HepG2 (cell line): ENCODE measurements around the gene UBE2I. TPM values are rescaled to one million over a fixed set of nuclear protein-coding genes. Genes with fewer than 3 reads are reported as not detected.

ENCODE experiments used
- ATAC-seq: fragments of 200-7000 bp; cut with Tn5 transposase; 3 replicates; pipeline ENCODE4 v1.9.1; 2020; ENCODE audit warnings: mild to moderate bottlenecking, moderate library complexity
- BruUV-seq: library from RNA; stranded (reverse); fragments of 400-500 nt; replicated peaks from 2 replicates; lab custom pipeline; 2021; lab: Mats Ljungman, UMichigan
- CTCF ChIA-PET: fragments of 300-600 bp; formaldehyde crosslinking; extraction: SDS; loops from one replicate; lab custom pipeline; 2021; ENCODE audit warnings: low total read pairs, inconsistent platforms, low intra/inter-chr PET ratio; lab: Yijun Ruan, JAX
- POLR2A ChIA-PET: fragments of 350-600 bp; sonication (Branson Sonifier 250); formaldehyde crosslinking; loops from one replicate; lab custom pipeline; 2020; ENCODE audit warnings: antibody characterized with exemption, inconsistent platforms; lab: Yijun Ruan, JAX
- DNase-seq: peaks from one replicate; pipeline ENCODE4 v3.0.0-alpha.2; 2015; ENCODE audit warnings: low spot score
- FAIRE-seq: peaks from 3 replicates; lab custom pipeline; 2011; peaks lifted over from hg19 to GRCh38; lab: Jason Lieb, UNC
- H2AFZ ChIP-seq: one replicate; pipeline ENCODE4 v1.6.1; 2011; ENCODE audit warnings: low read length, inconsistent platforms
- H3K27ac ChIP-seq: fragments of 300-600 bp; 3 replicates; pipeline ENCODE4 v1.8.0; 2011; ENCODE audit warnings: mixed run types, mild to moderate bottlenecking, mixed read lengths, low read length, inconsistent platforms; ENCODE audit not compliant: insufficient read depth; ENCODE audit errors: extremely low read length
- H3K27me3 ChIP-seq, 2 experiments: fragments of 200-600 bp in 1 of 2; 2 replicates in 1 of 2; 3 replicates in 1 of 2; pipeline versions ENCODE4 v1.6.0 to v1.8.0; 2011; ENCODE audit warnings: low read length in 2 of 2, mild to moderate bottlenecking in 2 of 2, moderate library complexity in 2 of 2, inconsistent platforms in 1 of 2; ENCODE audit not compliant: insufficient read depth in 2 of 2, control insufficient read depth in 1 of 2
- H3K36me3 ChIP-seq, 2 experiments: fragments of 200-600 bp in 1 of 2; replicated peaks in 1 of 2; 2 replicates in 1 of 2; 3 replicates in 1 of 2; pipeline versions ENCODE4 v1.5.1 to v1.8.0; 2011; ENCODE audit warnings: low read length in 2 of 2, inconsistent platforms in 1 of 2; ENCODE audit not compliant: insufficient read depth in 2 of 2, control insufficient read depth in 1 of 2
- H3K4me1 ChIP-seq: 2 replicates; pipeline ENCODE4 v1.5.1; 2012; ENCODE audit warnings: low read length, inconsistent platforms; ENCODE audit not compliant: insufficient read depth
- H3K4me2 ChIP-seq: 2 replicates; pipeline ENCODE4 v1.6.0; 2011; ENCODE audit warnings: low read depth, low read length, inconsistent platforms
- H3K4me3 ChIP-seq, 3 experiments: fragments of 200-600 bp in 1 of 3; sonication (generic), shearing (Covaris generic) in 1 of 3; replicated peaks in 1 of 3; 2 replicates each; pipeline ENCODE4 v1.5.1; 2011 to 2016; ENCODE audit warnings: low read length in 3 of 3, inconsistent platforms in 2 of 3, low read depth in 2 of 3, mild to moderate bottlenecking in 2 of 3, control low read depth in 1 of 3, mixed read lengths in 1 of 3; ENCODE audit not compliant: insufficient read depth in 1 of 3
- H3K79me2 ChIP-seq: one replicate; pipeline ENCODE4 v1.6.1; 2011; ENCODE audit warnings: low read length, inconsistent platforms; ENCODE audit not compliant: insufficient read depth
- H3K9ac ChIP-seq: 2 replicates; pipeline ENCODE4 v1.6.0; 2011; ENCODE audit warnings: mild to moderate bottlenecking, low read depth, low read length, inconsistent platforms; ENCODE audit not compliant: insufficient read depth
- H3K9me3 ChIP-seq: 2 replicates; pipeline ENCODE4 v1.5.1; 2012; ENCODE audit warnings: mild to moderate bottlenecking, low read length
- H4K20me1 ChIP-seq: 2 replicates; pipeline ENCODE4 v1.6.0; 2011; ENCODE audit warnings: inconsistent platforms, mild to moderate bottlenecking, low read length, moderate library complexity; ENCODE audit not compliant: insufficient read depth
- FOXJ3 ChIP-seq: sonication (generic); formaldehyde crosslinking; IDR thresholded peaks from 2 replicates; pipeline ENCODE4 v1.4.0; 2020; ENCODE audit warnings: missing genetic modification reagents, mild to moderate bottlenecking, borderline replicate concordance
- NFE2 ChIP-seq: sonication (generic); formaldehyde crosslinking; IDR thresholded peaks from 2 replicates; pipeline ENCODE4 v1.4.0; 2020; ENCODE audit warnings: missing genetic modification reagents
- PAF1 ChIP-seq: IDR thresholded peaks from 2 replicates; pipeline ENCODE4 v1.6.1; 2016; ENCODE audit warnings: missing genetic modification reagents, missing compliant biosample characterization
- RARG ChIP-seq: sonication (generic); formaldehyde crosslinking; IDR thresholded peaks from 2 replicates; pipeline ENCODE4 v1.4.0; 2020; ENCODE audit warnings: low read depth, mild to moderate bottlenecking, missing genetic modification reagents
- RNF2 ChIP-seq: fragments of 450-650 bp; conservative IDR thresholded peaks from 2 replicates; pipeline ENCODE4 v1.6.1; 2016; ENCODE audit warnings: low read depth
- SMARCC2 ChIP-seq: fragments of 450-650 bp; IDR thresholded peaks from 2 replicates; pipeline ENCODE4 v1.6.1; 2017; ENCODE audit warnings: antibody characterized with exemption, mild to moderate bottlenecking
- TCF7L2 ChIP-seq: IDR thresholded peaks from 2 replicates; pipeline ENCODE4 v1.6.1; 2011; ENCODE audit warnings: mild to moderate bottlenecking, low read depth, low read length, moderate library complexity
- YY1 ChIP-seq: IDR thresholded peaks from 2 replicates; pipeline ENCODE4 v1.6.1; 2011; ENCODE audit warnings: low read length, low read depth, moderate library complexity, mild to moderate bottlenecking; ENCODE audit not compliant: insufficient read depth, insufficient replicate concordance
- ZNF136 ChIP-seq: sonication (generic); formaldehyde crosslinking; IDR thresholded peaks from 2 replicates; pipeline ENCODE4 v1.8.1; 2022; ENCODE audit warnings: low read depth, mild to moderate bottlenecking, moderate library complexity, missing genetic modification reagents
- ZNF224 ChIP-seq: sonication (generic); formaldehyde crosslinking; IDR thresholded peaks from 2 replicates; pipeline ENCODE4 v1.5.0; 2020; ENCODE audit warnings: mild to moderate bottlenecking, missing genetic modification reagents
- ZNF234 ChIP-seq: sonication (generic); formaldehyde crosslinking; conservative IDR thresholded peaks from 2 replicates; pipeline ENCODE4 v1.5.1; 2020; ENCODE audit warnings: mild to moderate bottlenecking, missing genetic modification reagents
- ZNF792 ChIP-seq: IDR thresholded peaks from 2 replicates; pipeline ENCODE4 v1.6.1; 2016
- WGBS: methylation state at CpG from one replicate; pipeline ENCODE4 v1.1.6; 2017; ENCODE audit warnings: low lambda C conversion rate; 5-methylcytosine and 5-hydroxymethylcytosine counted together
- in situ Hi-C: cut with HindIII; loops from 2 replicates; pipeline ENCODE4 v1.10.0; 2017; ENCODE audit warnings: low pct_unique_long_range_greater_than_20kb; ENCODE audit not compliant: extremely low pct_ligation_motif_present
- intact Hi-C: fragments of 100-400 bp; cut with micrococcal nuclease; formaldehyde crosslinking; loops from one replicate; pipeline ENCODE4 v1.10.0; 2022; ENCODE audit not compliant: unreplicated experiment
- polyA plus RNA-seq, 8 experiments: library from polyadenylated mRNA; depleted of rRNA in 3 of 8; stranded (reverse) in 7 of 8; unstranded in 1 of 8; fragments of >200 nt; fragmentation: Illumina TruSeq in 4 of 8; extraction: Trizol in 4 of 8; gene quantifications; 2 replicates each; pipeline versions ENCODE4 v1.2.1 to v1.2.3, GENCODE V29; 2011 to 2016; ENCODE audit warnings: low read depth in 4 of 8, missing spikeins in 1 of 8, mixed read lengths in 1 of 8; ENCODE audit not compliant: insufficient read depth in 1 of 8
- total RNA-seq, 5 experiments: library from RNA; depleted of rRNA; stranded (reverse); fragments of >200 nt; fragmentation: Illumina TruSeq; extraction: Trizol; gene quantifications; 2 replicates each; pipeline ENCODE4 v1.2.3, GENCODE V29; 2016; ENCODE audit warnings: low read depth in 1 of 5
- TF ChIP-seq, protein P1 (sequence below): sonication (generic); formaldehyde crosslinking; IDR thresholded peaks from 2 replicates; pipeline ENCODE4 v1.9.0; 2021; ENCODE audit warnings: missing genetic modification reagents, borderline replicate concordance
- TF ChIP-seq, protein P2 (sequence below): sonication (generic); formaldehyde crosslinking; IDR thresholded peaks from 2 replicates; pipeline ENCODE4 v1.5.1; 2020; ENCODE audit warnings: mild to moderate bottlenecking, missing genetic modification reagents

The UBE2I gene
- total and polyA plus RNA-seq, 2 of the 13 experiments (the other 11 are each of a cell fraction or from before 2014, with no cell fraction given): 75.8 to 98.9 TPM

DNA sequence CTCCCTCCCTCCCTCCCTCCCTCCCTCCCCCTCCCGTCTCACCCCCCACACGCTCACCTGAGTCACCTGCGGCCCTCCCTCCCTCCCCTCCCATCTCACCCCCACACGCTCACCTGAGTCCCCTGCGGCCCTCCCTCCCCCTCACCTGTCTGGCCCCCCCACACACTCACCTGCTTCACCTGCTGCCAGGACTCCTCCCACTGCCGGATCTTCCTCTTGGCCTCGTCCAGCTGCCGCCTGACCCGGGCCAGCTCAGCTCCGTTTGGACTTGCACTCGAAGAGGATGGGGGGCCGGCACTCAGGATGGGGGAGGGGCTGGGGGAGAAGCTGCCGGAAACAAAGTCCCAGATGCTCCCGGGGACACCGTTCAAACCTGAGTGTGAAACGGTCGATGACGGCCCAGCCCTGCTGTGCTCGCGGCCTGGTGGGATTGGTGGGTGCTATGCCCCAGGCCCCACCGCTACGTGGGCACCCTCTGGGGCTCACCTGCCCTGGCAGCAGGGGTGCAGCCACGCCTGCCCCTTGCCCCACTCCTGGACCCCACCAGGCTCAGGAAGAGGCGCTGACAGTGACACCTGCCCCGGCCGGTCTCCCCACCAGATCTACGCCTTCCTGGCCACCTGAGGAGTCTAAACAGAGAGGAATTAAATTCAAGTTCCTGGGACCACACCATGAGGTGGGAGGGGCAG, 58.2 kb downstream of the UBE2I start:
- no peaks in the 10 kb centered on the region for H3K9me3 ChIP-seq
- H2AFZ ChIP-seq: no peak overlapping the region
- DNase-seq (no peak), FAIRE-seq (no peak), ATAC-seq (no peak)
- in situ Hi-C loops (no loop called here), intact Hi-C loops (no loop called here)
- TF ChIP-seq ZNF136 (CRISPR knock-in tag): no peak
- no peak for TF ChIP-seq PAF1 (CRISPR knock-in tag)
- no peak for TF ChIP-seq TCF7L2
- TF ChIP-seq, protein P1, sequence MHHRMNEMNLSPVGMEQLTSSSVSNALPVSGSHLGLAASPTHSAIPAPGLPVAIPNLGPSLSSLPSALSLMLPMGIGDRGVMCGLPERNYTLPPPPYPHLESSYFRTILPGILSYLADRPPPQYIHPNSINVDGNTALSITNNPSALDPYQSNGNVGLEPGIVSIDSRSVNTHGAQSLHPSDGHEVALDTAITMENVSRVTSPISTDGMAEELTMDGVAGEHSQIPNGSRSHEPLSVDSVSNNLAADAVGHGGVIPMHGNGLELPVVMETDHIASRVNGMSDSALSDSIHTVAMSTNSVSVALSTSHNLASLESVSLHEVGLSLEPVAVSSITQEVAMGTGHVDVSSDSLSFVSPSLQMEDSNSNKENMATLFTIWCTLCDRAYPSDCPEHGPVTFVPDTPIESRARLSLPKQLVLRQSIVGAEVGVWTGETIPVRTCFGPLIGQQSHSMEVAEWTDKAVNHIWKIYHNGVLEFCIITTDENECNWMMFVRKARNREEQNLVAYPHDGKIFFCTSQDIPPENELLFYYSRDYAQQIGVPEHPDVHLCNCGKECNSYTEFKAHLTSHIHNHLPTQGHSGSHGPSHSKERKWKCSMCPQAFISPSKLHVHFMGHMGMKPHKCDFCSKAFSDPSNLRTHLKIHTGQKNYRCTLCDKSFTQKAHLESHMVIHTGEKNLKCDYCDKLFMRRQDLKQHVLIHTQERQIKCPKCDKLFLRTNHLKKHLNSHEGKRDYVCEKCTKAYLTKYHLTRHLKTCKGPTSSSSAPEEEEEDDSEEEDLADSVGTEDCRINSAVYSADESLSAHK (CRISPR knock-in tag): no peak
- TF ChIP-seq, protein P2, sequence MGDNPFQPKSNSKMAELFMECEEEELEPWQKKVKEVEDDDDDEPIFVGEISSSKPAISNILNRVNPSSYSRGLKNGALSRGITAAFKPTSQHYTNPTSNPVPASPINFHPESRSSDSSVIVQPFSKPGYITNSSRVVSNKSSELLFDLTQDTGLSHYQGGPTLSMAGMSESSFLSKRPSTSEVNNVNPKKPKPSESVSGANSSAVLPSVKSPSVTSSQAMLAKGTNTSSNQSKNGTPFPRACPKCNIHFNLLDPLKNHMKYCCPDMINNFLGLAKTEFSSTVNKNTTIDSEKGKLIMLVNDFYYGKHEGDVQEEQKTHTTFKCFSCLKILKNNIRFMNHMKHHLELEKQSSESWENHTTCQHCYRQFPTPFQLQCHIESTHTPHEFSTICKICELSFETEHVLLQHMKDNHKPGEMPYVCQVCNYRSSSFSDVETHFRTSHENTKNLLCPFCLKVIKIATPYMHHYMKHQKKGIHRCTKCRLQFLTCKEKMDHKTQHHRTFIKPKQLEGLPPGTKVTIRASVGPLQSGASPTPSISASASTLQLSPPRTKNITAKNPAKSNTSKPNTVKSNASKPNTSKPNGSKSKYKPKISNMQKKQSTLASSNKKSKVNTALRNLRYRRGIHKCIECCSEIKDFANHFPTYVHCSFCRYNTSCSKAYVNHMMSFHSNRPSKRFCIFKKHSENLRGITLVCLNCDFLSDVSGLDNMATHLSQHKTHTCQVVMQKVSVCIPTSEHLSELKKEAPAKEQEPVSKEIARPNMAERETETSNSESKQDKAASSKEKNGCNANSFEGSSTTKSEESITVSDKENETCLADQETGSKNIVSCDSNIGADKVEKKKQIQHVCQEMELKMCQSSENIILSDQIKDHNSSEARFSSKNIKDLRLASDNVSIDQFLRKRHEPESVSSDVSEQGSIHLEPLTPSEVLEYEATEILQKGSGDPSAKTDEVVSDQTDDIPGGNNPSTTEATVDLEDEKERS (CRISPR knock-in tag): no peak
- TF ChIP-seq YY1: no peak
- TF ChIP-seq SMARCC2: no peak
- TF ChIP-seq ZNF234 (CRISPR knock-in tag): no peak
- TF ChIP-seq RARG (CRISPR knock-in tag): no peak
- TF ChIP-seq NFE2 (CRISPR knock-in tag): no peak
- no peak for TF ChIP-seq RNF2
- TF ChIP-seq ZNF224 (CRISPR knock-in tag): no peak
- TF ChIP-seq FOXJ3 (CRISPR knock-in tag): no peak
- TF ChIP-seq ZNF792 (CRISPR knock-in tag): no peak
- peaks cover 2% of the 10 kb centered on the region for H3K79me2 ChIP-seq
- ChIA-PET CTCF (no interaction called here), POLR2A (no interaction called here)
- peaks cover 2% of the 10 kb centered on the region; the same call in 1 of the 2 replicates for H4K20me1 ChIP-seq
- H3K4me1 ChIP-seq: no peaks in the 10 kb centered on the region
- no peak overlapping the region for H3K4me2 ChIP-seq
- H3K4me3 ChIP-seq: no peak overlapping the region
- no TSS peak for BruUV-seq
- H3K36me3 ChIP-seq: peaks cover 16 to 34% of the 10 kb centered on the region in 2 experiments
- WGBS: 97% methylated on average over 20 of the region's 27 CpGs
- no peak overlapping the region for H3K9ac ChIP-seq
- no peaks in the 10 kb centered on the region for H3K27me3 ChIP-seq
- no peak overlapping the region for H3K27ac ChIP-seq
